NCI-H510A (cell line): ENCODE data around the gene DNAH11.
"Not testable (repeated sequence)": the region's sequence is repeated elsewhere in the genome, so short reads cannot be mapped to it uniquely, and the experiment has no call there.

Experiments
- DNase-seq: peaks from one replicate; lab custom pipeline; 2025; lab: John Stamatoyannopoulos, UW

The DNAH11 gene, protein sequence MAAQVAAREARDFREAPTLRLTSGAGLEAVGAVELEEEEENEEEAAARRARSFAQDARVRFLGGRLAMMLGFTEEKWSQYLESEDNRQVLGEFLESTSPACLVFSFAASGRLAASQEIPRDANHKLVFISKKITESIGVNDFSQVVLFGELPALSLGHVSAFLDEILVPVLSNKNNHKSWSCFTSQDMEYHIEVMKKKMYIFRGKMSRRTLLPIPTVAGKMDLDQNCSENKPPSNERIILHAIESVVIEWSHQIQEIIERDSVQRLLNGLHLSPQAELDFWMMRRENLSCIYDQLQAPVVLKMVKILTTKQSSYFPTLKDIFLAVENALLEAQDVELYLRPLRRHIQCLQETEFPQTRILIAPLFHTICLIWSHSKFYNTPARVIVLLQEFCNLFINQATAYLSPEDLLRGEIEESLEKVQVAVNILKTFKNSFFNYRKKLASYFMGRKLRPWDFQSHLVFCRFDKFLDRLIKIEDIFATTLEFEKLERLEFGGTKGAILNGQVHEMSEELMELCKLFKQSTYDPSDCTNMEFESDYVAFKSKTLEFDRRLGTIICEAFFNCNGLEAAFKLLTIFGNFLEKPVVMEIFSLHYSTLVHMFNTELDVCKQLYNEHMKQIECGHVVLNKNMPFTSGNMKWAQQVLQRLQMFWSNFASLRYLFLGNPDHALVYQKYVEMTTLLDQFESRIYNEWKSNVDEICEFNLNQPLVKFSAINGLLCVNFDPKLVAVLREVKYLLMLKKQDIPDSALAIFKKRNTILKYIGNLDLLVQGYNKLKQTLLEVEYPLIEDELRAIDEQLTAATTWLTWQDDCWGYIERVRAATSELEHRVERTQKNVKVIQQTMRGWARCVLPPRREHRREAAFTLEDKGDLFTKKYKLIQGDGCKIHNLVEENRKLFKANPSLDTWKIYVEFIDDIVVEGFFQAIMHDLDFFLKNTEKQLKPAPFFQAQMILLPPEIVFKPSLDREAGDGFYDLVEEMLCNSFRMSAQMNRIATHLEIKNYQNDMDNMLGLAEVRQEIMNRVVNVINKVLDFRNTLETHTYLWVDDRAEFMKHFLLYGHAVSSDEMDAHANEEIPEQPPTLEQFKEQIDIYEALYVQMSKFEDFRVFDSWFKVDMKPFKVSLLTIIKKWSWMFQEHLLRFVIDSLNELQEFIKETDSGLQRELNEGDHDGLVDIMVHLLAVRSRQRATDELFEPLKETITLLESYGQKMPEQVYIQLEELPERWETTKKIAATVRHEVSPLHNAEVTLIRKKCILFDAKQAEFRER (N-terminal part only)

GRCh38 chr7:21542891-21543527 lies at the start of gene DNAH11:
TSS of gene DNAH11 (plus strand) at chr7:21543039. CDS start at chr7:21543246, 207 bp downstream.
- DNase-seq: peak; percentile 53

- DNase-seq: no peak
These were observed 47.1 kb upstream of the DNAH11 start for GRCh38 chr7:21495731-21496130.

DNA sequence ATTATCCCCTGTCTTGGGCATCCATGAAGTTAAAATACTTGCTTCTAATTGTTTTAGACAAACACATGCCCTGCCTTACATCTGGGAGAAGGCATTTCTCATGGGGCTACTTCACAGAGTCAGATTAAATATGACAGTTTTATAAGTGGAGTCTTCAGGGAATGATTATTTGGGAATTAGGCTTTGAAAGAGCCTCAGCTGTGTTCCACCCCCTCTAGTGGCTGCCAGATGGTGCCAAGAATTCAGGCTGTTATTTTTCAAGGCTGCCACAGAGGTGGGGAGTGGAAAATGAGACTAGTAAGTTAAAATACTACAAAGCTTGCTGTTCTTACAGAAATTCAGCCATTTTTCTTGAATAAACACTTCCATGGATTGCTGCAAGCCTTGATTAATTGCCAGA lies 45.8 kb upstream of the DNAH11 start:
- DNase-seq: no peak

DNA sequence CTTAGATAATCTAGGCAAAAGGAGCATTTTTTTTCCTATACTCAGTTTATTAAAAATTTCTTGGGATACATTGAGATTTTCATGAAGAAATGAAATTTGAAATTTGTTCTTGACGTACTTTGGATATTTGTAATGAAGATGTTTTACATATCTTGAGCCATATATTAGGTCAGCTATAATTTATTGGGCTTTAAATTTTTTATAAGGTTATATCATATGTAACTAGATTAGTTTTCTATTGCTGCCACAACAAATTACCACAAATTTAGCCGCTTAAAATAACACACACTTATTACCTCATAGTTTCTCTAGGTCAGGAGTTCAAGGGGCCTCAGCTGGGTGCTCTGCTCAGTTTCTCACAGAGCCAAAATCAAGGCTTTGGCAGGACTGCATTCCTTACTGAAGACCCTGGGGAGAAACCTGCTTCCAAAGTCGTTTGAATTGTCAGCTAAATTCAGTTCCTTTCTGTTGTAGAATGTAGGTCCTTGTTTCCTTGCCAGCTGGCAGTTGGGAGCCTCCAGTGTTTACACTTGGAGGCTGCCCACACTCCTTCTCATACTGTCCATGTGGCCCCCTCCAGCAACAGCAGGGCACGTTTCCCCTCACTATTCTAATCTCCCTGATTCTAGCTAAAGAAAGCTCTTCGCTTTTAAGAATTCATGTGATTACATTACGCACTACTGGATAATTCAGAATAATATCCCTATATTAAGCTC lies 42.6 kb upstream of the DNAH11 start:
- no peak for DNase-seq

DNA sequence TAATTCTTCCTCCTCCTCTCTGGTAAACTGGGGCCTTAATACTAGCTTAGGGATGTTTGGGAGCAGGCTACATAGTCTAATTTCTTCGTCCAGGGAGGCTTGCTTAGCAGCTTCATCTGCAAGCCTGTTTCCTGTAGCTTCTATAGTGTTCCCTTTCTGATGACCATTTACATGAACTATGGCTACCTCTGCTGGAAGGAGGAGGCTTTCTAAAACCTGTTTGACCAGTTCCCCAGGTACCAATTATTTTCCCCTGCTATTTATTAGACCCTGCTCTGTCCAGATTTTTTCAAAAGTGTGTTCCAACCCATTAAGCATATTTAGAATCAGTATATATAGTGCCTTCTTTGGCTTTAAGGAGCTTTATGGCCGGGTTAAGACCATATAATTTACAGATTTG lies 38.8 kb upstream of the DNAH11 start:
- DNase-seq: peak; percentile 33

- DNase-seq: no peak
These were observed 35.1 kb upstream of the DNAH11 start for GRCh38 chr7:21507627-21508343.

- DNase-seq: no peak
These were observed 34.3 kb upstream of the DNAH11 start for GRCh38 chr7:21508538-21508937.

DNA sequence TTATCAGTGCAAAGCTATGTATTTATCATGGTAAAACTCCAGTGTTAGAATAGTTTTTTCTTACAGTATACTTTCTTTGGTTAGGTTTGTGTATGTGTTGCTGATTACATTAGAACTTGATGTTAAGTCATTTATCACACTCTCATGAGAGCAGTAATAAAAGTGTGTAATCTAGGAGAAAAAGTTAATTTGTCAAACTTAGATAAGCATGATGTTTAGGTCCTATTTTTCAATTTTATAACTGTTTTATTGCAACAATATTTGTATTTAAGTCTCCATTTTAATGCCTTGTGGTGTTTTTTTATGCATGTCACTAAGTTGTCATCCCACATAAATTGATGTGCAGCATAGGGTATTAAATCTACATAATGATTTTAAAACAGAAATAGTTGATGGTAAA lies 28.8 kb upstream of the DNAH11 start:
- no peak for DNase-seq

DNA sequence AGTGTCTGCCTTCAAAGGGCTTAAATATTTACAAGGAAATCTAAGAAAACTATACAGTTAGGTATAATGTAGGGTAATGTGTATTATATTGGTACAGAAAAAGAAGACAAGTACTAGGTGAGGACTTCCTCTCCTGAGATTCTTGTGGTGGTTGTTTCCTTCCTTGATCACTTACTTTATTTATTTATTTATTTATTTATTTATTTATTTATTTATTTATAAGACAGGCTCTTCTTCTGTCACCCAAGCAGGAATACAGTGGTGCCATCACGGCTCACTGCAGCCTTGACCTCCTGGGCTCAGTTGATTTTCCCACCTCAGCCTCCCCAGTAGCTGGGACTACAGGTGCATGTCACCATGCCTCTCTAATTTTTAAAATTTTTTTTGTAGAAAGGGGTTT lies 18.2 kb upstream of the DNAH11 start:
- DNase-seq: no peak

GRCh38 chr7:21526007-21526406 lies 16.8 kb upstream of the DNAH11 start:
- no peak for DNase-seq

DNA sequence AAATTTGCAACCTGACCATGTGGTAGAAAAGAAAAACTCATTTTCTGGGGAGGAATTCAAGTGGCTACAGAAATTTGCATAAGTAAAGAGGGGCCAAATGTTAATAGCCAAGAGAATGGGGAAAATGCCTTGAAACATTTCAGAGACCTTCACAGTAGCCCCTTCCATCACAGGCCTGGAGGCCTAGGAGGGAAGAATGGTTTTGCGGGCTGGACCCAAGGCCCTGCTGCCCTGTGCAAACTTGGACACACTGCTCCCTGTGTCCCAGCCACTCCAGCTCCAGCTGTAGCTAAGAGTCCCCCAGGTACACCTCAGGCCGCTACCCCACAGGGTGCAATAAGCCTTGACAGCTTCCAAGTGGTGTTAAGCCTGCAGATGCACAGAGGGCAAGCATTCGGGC lies 16.4 kb upstream of the DNAH11 start:
- DNase-seq: no peak

DNA sequence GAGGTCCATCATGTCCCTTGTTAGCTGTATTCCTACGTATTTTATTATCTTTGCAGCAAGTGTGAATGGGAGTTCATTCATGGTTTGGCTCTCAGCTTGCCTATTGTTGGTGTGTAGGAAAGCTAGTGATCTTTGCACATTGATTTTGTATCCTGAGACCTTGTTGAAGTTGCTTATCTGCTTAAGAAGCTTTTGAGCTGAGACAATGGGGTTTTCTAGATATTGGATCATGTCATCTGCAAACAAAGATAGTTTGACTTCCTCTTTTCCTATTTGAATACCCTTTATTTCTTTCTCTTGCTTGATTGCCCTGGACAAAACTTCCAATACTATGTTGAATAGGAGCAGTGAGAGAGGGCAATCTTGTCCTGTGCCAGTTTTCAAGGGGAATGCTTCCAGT lies 10.4 kb upstream of the DNAH11 start:
- DNase-seq: not testable (repeated sequence)

- DNase-seq: not testable (repeated sequence)
These were observed 9.2 kb upstream of the DNAH11 start for GRCh38 chr7:21533646-21534045.

- DNase-seq: not testable (repeated sequence)
These were observed 6.3 kb upstream of the DNAH11 start for GRCh38 chr7:21536445-21537118.

GRCh38 chr7:21538936-21539495 lies 3.8 kb upstream of the DNAH11 start:
- DNase-seq: no peak

DNA sequence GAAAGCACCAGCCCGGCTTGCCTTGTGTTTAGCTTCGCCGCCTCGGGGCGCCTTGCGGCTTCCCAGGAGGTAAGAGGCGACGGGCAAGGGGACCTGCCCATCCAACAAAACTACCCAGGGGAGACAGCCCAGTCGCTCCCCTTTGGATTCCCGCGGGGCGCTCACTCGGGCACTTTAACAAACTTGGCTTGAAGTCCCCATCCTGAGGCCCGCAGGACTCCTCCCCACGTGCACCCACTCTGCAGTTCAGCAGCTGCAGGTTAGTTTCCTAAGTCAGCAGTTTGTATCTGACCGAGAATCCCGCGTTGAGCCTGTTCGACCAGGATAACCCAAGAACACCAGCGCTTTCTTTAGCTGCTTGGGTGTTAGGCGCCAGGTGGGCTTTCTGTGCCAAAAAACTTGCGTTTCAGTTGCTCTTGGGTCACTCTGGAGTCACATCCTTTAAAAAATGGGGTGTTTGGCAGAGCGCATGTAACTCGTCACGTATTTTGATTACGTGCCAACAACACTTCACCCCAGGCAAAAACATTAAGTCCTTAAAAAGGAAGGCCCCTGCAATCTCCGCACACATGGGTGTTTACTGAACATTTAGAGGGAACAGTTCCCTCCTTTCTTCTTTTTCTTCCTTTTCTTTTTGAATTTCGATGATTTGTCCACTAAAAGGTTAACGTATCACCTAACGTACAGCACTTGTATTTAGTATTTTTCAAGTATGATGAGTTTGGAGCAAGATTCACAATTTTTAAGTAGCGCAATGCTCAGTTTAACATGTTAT lies 876 bp downstream of the DNAH11 start:
- DNase-seq: peak; percentile 9

- no peak for DNase-seq
These were observed 1.4 kb downstream of the DNAH11 start for GRCh38 chr7:21544303-21544656.

DNA sequence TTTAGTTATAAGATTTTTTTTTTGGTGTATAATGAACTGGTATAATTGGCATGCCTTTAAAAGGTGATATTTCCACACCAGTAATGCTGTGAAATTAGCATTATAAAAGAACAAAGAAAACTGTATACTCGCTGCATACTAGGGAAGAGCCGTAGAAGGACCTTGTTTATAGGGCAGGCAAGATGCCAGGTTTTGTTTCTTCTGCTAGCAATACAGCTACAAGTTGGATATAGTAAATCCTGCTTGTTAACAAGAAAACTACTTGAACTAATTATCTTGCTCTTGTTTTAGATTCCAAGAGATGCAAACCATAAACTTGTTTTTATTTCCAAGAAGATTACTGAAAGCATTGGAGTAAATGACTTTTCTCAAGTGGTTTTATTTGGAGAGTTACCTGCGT lies 1.9 kb downstream of the DNAH11 start:
- DNase-seq: no peak

DNA sequence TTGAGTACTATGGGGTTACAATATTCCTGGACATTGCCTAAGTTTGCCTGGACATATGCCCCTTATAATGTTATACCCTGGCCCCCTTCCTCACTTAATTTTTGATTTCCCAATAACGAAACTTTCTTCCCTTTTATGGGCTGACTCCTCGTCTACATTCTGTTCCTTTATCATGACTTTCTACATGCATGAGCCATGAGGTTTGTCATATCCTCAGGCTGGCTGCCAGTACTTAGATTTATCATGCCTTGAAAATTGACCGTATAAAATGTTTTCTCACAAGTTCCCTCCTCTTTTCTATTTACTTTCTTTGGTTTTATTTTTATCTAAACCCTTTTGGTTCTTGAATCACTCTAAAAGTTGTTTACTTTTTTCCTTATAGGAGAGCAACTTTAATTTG lies 4.7 kb downstream of the DNAH11 start:
- DNase-seq: no peak
